ENCODE data around the gene EXD1. TPM values are rescaled to one million over a fixed set of nuclear protein-coding genes. Genes with fewer than 3 reads are reported as not detected.
A peak's percentile ranks its signal among the peaks of the same experiment; 100 is the strongest.

EXD1 gene
- total and polyA plus RNA-seq, 9 of the 15 experiments (the other 6 are each of a cell fraction or from before 2014, with no cell fraction given): not detected

GRCh38 chr15:41230650-41231421 is at the start of gene EXD1, which contains the start of gene CHP1 (continued):
- TF ChIP-seq SRF (CRISPR knock-in tag; IDR thresholded peaks at IDR 0.05) (peak in 1 of 2 experiments; percentile 56; a peak in 1 of 4 replicates), NKRF (IDR thresholded peaks at IDR 0.05; ENCODE audit: borderline replicate concordance) (peak; percentile 83), SREBF1 (IDR thresholded peaks at IDR 0.05; ENCODE audit: borderline replicate concordance, low read depth, low read length) (0 out of 2 replicates have a peak, but pooled peaks have one; percentile 46), ZNF785 (CRISPR knock-in tag; IDR thresholded peaks at IDR 0.05) (no peak), ZNF224 (CRISPR knock-in tag; IDR thresholded peaks at IDR 0.05) (peak; percentile 90), POLR2A (conservative IDR thresholded peaks at IDR 0.05) (peak; percentile 83), ARID3A (IDR thresholded peaks at IDR 0.05; ENCODE audit: borderline replicate concordance, low read depth, low read length) (no peak), TEAD4 (IDR thresholded peaks at IDR 0.05; ENCODE audit: low read length) (peak; percentile 50; the same call in 1 of the 2 replicates), TEAD4 (CRISPR knock-in tag; IDR thresholded peaks at IDR 0.05; ENCODE audit: borderline replicate concordance) (peak; percentile 38; the same call in 1 of the 2 replicates), KAT7 (CRISPR knock-in tag; IDR thresholded peaks at IDR 0.05; ENCODE audit: borderline replicate concordance) (peak; percentile 61; the same call in 1 of the 2 replicates), ETV1 (tag; conservative IDR thresholded peaks at IDR 0.05; ENCODE audit: low read depth) (peak; percentile 51; the same call in 1 of the 2 replicates), ELK3 (CRISPR knock-in tag; IDR thresholded peaks at IDR 0.05) (no peak), HMGN3 (IDR thresholded peaks at IDR 0.05; ENCODE audit: borderline replicate concordance, extremely low read depth, insufficient read length, low read depth, low read length) (peak; percentile 95), ZBTB26 (CRISPR knock-in tag; IDR thresholded peaks at IDR 0.05) (no peak), TFAP4 (CRISPR knock-in tag; IDR thresholded peaks at IDR 0.05; ENCODE audit: borderline replicate concordance) (peak; percentile 95), SMAD1 (IDR thresholded peaks at IDR 0.05; ENCODE audit: low read depth, low read length, partially characterized antibody) (no peak), ZNF551 (CRISPR knock-in tag; IDR thresholded peaks at IDR 0.05) (no peak), ZNF253 (CRISPR knock-in tag; conservative IDR thresholded peaks at IDR 0.05) (no peak), DNMT1 (IDR thresholded peaks at IDR 0.05) (no peak), ASH1L (IDR thresholded peaks at IDR 0.05; ENCODE audit: borderline replicate concordance, low read depth, partially characterized antibody) (peak; percentile 62)

Data from K562 (cell line).